GM18505 (cell line): ENCODE data around the gene PGLYRP3.
"Not testable (repeated sequence)": the region's sequence is repeated elsewhere in the genome, so short reads cannot be mapped to it uniquely, and the experiment has no call there.

Experiments used
- ATAC-seq: cut with Tn5 transposase; IDR thresholded peaks from one replicate; pipeline ENCODE4 v1.9.1; 2021; ENCODE audit not compliant: unreplicated experiment
- POLR2A ChIP-seq: IDR thresholded peaks from 4 replicates; pipeline ENCODE4 v1.6.1; 2011; ENCODE audit warnings: borderline replicate concordance; ENCODE audit not compliant: insufficient read depth, insufficient read length; ENCODE audit errors: extremely low read depth

The PGLYRP3 gene

GRCh38 chr1:153343040-153343681 is 30.4 kb upstream of the PGLYRP3 start:
- no peak for TF ChIP-seq POLR2A
- ATAC-seq, result no peak

DNA sequence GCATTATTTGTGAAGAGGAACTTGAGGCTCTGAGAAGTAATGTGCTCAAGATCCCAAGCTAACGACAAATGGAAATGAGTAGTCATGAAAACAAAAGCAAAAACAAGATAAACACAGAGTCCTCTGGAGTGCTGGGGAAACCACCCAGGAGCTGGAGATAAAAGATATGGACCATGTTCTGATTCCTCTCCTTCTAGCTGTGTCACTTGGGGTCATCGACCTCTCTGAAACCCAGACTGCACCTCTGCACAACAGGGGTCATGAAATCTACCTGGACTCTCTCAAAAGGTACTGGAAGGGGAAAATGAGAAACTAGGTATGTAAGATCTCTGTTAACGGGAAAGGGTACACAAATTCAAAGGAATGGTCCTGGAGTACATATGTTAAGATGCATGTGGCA is 29.4 kb upstream of the PGLYRP3 start:
- TF ChIP-seq POLR2A, result no peak
- ATAC-seq, result no peak

DNA sequence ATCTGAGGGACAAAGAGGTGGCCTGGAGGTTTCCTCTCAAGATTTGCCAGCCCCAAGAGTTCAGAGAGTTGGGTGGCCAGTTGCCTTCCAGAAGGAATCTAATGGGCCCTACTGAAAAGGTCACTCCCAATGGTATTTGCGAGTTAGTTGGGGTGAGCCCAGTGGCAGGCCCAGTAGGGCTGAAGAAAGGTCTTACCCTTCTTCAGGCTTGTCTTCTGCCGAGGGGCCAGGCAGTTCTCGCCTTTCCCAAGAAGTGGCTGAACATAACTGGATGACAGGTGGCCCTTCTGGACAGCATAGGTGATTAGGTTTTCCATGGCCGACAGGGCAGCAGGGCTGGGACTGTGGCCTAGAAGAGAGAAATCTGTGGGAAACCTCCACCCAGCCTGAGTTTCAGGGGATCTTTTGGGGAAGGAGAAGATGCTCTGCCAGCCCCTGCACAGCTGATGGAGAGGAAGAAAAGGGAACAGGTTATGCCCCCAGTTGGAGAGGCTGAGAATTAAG is 28.7 kb upstream of the PGLYRP3 start:
- ATAC-seq, result no peak
- no peak for TF ChIP-seq POLR2A

DNA sequence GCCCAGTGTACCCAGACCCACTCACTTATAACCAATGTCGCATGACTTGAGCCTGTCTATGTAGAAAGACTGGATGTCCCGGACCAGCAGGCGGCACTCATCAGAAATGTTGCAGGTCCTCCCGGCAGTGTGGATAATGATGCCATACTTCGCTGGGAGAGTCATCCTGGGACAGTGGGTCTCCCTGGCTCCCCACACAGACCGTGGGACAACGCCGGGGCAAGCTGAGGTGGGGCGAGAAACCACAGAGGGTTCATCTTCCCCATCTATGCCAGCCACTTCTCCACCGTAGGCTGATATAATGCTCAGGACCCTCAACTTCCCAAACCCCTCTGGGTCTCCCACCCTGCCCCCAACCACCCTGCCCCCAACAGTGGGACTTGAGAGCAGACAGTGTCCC is 27.6 kb upstream of the PGLYRP3 start:
- ATAC-seq, result no peak
- TF ChIP-seq POLR2A, result no peak

DNA sequence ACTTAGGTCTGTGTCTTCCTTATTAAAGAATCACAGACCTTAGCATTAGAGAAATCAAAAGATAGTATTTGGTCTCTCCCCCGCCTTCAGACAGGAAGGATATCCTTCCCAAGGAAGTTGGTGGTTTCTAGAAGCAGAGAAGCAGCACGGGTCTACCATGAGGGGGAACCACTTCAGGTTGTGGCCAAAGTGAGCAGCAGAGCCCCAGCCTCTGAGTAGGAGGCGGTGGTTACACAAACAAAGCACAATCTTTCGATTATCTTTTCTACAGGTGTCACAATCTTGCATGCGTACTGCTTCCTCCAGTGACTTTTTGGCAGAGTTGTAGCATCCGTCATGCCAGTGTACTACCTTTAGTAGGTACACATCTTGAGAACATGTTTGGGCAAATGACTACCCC is 27.1 kb upstream of the PGLYRP3 start:
- ATAC-seq, result no peak
- TF ChIP-seq POLR2A, result no peak

- ATAC-seq, result no peak
- no peak for TF ChIP-seq POLR2A
Observed at GRCh38 chr1:153337980-153338853, 25.5 kb upstream of the PGLYRP3 start.

- no peak for ATAC-seq
- no peak for TF ChIP-seq POLR2A
Observed at GRCh38 chr1:153336650-153337049, 23.9 kb upstream of the PGLYRP3 start.

DNA sequence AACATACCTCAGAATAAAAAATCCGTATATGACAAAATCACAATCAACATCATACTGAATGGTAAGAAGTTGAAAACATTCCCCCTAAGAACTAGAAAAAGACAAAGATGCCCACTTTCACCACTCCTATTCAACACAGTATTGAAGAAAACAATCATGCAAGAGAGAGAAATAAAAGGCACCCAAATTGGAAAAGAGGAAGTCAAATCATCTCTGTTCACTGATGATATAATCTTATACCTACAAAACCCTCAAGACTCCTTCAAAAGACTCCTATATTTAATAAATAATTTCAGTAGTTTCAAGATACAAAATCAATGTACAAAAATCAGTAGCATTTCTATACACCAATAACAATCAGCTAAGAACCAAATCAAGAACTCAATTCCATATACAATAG is 21.1 kb upstream of the PGLYRP3 start:
- no peak for TF ChIP-seq POLR2A
- ATAC-seq, result no peak

DNA sequence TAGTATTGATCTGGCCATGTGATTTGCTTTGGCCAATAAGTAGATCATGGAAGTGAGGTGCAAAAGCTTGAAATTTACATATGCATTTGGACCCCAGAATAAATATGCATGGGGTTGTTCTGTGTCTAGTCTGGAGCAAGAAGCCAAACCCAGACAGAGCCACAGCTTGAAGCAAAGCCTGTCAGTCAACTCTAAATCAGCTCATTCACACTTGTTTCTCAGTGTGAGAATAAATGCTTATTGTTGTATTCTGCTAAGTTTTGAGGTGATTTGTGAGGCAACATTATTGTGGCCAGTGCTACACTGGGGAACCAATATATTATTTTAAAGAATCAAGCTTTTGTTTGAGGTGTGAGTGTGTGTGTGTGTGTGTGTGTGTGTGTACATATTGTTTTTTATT is 12.2 kb upstream of the PGLYRP3 start:
- ATAC-seq, result no peak
- TF ChIP-seq POLR2A, result no peak

GRCh38 chr1:153322568-153322967 is 9.8 kb upstream of the PGLYRP3 start:
- no peak for ATAC-seq
- no peak for TF ChIP-seq POLR2A

DNA sequence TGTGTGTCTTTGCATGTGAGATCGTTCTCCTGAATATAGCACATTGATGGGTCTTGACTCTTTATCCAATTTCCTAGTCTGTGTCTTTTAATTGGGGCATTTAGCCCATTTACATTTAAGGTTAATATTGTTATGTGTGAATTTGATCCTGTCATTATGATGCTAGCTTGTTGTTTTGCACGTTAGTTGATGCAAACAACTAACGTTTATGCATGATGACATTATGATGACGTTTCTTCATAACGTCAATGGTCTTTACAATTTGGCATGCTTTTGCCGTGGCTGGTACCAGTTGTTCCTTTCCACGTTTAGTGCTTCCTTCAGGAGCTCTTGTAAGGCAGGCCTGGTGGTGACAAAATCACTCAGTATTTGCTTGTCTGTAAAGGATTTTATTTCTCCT is 5.4 kb upstream of the PGLYRP3 start:
- ATAC-seq, result not testable (repeated sequence)

DNA sequence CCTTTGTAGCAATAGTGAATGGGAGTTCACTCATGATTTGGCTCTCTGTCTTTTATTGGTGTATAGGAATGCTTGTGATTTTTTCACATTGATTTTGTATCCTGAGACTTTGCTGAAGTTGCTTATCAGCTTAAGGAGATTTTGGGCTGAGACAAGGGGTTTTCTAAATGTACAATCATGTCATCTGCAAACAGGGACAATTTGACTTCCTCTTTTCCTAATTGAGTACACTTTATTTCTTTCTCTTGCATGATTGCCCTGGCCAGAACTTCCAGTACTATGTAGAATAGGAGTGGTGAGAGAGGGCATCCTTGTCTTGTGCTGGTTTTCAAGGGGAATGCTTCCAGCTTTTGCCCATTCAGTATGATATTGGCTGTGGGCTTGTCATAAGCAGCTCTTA is 3.3 kb upstream of the PGLYRP3 start:
- not testable (repeated sequence) for ATAC-seq

GRCh38 chr1:153314388-153314787 is 1.6 kb upstream of the PGLYRP3 start:
- not testable (repeated sequence) for ATAC-seq

DNA sequence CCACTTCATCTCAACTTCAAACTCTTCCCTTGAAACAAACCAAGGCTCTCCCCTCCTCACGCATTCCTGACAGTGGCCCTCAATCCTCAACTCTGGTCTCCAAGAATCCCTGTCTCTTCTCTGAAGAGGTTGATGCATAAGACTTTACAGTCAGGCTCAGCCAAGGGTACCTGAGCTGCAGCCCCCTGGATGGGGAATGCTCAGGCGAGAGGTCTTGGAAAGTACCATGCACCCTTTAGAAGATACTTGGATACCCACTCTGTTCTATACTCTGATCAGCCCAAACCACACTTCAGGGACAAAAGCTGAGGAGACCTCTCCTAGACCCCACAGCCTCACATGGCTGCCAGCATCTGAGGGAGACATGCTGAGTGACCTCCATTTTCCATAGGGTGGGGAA is 536 bp upstream of the PGLYRP3 start:
- TF ChIP-seq POLR2A, result no peak
- no peak for ATAC-seq
